Measurements from ENCODE around the gene INHBC.

INHBC gene

GRCh38 chr12:57455374-57456144 is 21.0 kb downstream of the INHBC start:
- peak; percentile 53 for DNase-seq

GRCh38 chr12:57456145-57456700 is 21.6 kb downstream of the INHBC start:
- peak; percentile 64 for DNase-seq

DNA sequence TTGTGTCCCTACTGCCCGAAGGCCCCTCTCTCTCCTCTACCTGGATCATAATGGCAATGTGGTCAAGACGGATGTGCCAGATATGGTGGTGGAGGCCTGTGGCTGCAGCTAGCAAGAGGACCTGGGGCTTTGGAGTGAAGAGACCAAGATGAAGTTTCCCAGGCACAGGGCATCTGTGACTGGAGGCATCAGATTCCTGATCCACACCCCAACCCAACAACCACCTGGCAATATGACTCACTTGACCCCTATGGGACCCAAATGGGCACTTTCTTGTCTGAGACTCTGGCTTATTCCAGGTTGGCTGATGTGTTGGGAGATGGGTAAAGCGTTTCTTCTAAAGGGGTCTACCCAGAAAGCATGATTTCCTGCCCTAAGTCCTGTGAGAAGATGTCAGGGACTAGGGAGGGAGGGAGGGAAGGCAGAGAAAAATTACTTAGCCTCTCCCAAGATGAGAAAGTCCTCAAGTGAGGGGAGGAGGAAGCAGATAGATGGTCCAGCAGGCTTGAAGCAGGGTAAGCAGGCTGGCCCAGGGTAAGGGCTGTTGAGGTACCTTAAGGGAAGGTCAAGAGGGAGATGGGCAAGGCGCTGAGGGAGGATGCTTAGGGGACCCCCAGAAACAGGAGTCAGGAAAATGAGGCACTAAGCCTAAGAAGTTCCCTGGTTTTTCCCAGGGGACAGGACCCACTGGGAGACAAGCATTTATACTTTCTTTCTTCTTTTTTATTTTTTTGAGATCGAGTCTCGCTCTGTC is 22.3 kb downstream of the INHBC start:
- DNase-seq: no peak

DNA sequence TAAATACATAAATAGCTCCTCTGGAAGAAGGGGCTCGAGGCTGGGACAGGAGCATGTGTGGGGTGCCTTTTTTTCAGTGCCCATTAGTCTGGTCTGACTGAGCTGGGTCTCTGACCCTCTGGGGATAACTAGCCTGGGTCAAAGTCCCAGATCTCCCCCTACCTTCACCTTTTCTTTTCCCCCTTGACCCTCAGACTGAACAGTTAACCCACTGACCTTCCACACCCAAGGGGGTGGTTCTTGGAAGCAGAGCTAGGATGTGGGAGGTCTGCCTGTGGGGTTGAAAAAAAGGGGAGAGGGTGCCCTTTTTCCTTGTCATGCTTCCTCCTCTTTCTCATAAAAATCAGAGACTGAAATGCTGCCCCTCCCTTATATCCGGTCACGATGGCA is 24.1 kb downstream of the INHBC start:
- no peak for DNase-seq

GRCh38 chr12:57459055-57459749 is 24.6 kb downstream of the INHBC start:
- peak; percentile 90 for DNase-seq

DNA sequence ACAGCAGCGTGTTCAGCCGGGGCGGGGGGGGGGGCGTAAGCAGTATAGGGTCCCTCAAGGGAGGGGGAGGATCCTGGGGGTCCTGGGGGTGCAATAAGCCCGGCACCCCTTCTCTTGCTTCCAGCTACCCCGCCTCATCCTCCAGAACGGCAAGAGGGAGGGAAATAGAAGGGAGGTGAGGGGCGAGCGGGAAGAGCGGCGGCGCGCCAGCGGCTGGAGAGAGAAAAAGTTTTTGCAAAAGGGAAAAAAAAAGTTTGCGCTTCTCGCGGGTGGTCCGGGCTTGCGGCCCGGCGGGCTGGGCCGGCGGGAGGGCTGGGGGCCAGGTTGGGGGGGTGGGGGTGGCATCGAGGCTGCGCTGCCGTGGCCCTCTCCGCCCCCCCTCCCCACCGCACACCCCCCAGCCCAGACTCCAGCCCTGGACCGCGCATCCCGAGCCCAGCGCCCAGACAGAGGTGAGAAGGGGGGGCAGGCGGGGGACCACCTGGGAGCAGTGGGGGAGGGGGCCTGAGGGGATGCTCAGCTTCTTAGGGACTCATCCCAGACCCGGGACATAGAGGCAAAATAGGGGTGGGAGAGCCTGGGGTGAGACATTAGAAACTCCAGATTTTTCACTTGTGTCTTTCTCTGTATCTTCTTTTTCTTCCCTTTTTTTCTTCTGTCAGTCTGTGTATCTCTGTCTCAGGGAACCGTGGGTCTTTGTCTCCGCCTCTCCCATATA is 25.3 kb downstream of the INHBC start, which contains the start of gene GLI1:
TSS of gene GLI1 (plus strand) at position 36 of the 718 bp plus-strand sequence. CDS start 3,907 bp downstream, outside the sequence.
- no peak for DNase-seq

DNA sequence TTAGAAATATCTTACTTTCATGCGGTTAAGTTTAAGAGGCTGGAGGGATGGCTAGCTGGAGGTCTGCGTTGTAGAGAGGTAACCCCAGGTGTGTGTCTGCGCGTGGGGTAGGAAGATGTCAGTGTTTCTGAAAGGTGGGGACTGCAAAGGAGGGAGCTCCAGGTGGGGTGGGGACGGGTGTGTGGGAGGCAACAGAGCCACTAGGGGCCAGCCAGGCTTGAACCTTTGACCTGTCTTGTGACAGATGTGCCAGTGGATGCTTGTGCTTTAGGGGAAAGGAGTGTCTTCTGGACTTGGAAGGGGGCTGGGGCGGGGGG is 25.8 kb downstream of the INHBC start:
- DNase-seq: no peak

- DNase-seq: no peak
These were observed 26.3 kb downstream of the INHBC start for GRCh38 chr12:57460841-57461275.

DNA sequence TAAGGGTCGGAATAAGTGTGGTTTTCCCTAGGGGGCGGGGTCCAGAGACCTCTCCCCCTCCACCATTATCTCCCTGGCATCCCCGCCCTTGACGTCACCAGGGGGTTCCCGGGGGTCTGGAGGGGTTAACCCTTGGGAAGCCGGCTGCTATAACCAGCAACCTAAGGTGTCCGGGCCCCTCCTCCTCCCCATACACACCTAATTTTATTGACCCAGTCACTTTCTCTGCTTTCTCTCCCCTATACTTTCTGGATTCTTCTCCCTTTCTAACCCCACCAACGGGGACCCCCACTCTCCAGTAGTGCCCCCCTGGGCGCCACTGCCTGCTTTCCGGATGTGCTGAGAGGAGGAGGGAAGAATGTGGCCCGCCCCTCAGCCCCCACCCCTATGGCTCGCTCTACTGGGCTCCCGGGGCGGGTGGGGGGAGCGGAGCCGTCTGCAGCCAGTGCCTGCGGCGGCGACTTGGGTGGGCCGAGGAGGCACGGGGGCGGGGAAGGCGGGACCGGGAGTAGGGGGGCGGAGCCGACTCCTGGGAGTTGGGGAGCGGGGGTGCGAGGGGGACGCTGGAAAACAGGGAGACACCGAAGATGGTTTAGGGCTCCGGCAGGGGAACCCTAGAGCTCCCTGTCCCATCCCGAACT is 26.8 kb downstream of the INHBC start:
- DNase-seq: peak; percentile 36

GRCh38 chr12:57461917-57462250 is 27.3 kb downstream of the INHBC start:
- no peak for DNase-seq

- DNase-seq: peak; percentile 71
These were observed 27.8 kb downstream of the INHBC start for GRCh38 chr12:57462251-57462911.

DNA sequence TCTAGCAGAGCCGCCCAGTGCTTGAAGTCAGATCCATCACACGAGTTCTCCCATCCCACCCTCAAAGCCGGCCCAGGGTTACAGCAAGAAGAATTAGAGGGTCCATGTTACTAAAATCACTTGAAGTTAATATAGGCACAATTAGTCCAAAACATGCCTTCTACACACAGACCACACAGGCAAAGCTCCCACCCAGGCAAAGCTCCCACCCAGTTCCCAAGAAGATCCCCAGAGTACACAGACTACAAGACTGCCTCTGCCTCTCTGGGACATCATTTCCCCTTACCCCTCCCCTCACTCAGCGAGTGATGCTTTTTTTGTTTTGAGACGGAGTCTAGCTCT is 28.3 kb downstream of the INHBC start:
- DNase-seq: no peak

DNA sequence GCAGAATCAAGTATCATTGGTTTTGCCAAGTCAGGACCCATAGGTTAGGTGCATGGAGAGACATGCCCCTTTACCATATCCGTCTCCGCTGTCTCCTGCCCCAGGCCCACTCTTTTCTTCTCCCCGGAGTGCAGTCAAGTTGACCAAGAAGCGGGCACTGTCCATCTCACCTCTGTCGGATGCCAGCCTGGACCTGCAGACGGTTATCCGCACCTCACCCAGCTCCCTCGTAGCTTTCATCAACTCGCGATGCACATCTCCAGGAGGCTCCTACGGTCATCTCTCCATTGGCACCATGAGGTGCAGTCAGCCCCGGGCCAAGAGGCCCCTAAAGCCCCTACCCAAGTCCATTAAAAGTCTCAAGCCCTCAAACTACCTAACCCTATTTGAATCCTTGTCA is 30.0 kb downstream of the INHBC start:
- DNase-seq: no peak

GRCh38 chr12:57465030-57465746 is 30.6 kb downstream of the INHBC start:
- no peak for DNase-seq

- DNase-seq: no peak
These were observed 31.3 kb downstream of the INHBC start for GRCh38 chr12:57465747-57466505.

DNA sequence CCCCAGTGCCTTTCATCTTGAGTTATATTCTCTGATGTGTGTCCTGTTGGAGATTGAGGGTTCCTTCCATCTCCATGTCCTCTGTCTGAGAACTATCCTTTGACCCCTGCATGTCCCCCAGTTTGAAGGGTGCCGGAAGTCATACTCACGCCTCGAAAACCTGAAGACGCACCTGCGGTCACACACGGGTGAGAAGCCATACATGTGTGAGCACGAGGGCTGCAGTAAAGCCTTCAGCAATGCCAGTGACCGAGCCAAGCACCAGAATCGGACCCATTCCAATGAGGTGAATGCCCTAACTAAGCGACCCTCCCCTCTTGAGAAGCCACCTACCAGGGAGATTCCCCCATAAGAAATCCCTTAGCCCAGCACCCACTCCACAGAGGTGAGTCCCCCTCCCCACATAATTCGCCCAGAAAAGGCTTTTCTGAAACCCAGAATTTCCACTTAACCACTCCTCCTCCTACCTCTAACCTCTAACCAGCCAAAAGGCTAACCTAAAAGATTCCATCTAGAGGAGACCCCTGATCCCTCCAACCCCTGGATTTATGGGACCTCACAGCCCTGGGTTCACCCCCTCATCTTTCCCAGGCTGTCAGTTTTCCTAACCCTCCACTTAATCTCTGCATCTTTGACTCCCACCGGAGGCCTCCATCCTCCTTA is 32.8 kb downstream of the INHBC start:
- DNase-seq: no peak

GRCh38 chr12:57467915-57468314 is 33.3 kb downstream of the INHBC start:
- no peak for DNase-seq

GRCh38 chr12:57469296-57470164 is 34.9 kb downstream of the INHBC start:
- DNase-seq: no peak

All from NK-92 treated with Interleukin-12 subunit alpha and Interleukin-12 subunit beta, amount 100 ng/mL, for 24 hours (cell line).